ENCODE results near the gene RAB12.

DNA sequence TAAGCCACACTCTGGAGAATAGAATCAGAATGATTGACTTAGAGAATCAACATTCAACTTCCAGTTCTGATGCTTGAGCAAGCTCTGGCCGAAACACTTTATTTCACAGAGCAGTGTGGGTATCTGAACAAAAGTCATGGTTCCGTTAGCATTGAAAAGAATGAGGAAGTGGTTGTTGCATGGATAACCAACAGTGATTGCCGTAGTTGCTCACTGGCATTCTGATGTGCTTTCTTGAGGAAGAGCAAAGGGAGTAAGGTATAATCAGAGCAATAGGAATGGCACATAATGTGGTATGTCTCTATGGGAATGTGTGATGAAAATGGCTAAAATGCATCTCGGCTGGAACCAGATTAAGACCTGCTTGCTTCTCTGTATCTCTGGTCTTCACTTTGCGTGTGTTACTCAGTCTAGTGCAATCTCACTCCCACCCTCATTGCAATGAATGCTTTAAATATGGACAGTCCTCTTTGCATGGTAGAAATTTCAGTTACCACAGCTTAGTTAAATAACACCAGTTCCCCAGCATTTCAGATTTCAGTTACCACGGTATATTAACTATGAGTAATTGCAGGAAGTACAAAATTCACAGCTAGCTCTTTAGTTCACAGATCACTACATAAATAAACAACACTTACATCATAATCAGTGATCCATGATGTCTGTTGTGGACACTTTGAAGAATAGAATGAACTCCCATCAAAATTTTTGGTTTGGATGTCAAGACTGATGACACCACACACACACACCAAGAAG lies 7.8 kb upstream of the RAB12 start:
- TF ChIP-seq, protein P1, sequence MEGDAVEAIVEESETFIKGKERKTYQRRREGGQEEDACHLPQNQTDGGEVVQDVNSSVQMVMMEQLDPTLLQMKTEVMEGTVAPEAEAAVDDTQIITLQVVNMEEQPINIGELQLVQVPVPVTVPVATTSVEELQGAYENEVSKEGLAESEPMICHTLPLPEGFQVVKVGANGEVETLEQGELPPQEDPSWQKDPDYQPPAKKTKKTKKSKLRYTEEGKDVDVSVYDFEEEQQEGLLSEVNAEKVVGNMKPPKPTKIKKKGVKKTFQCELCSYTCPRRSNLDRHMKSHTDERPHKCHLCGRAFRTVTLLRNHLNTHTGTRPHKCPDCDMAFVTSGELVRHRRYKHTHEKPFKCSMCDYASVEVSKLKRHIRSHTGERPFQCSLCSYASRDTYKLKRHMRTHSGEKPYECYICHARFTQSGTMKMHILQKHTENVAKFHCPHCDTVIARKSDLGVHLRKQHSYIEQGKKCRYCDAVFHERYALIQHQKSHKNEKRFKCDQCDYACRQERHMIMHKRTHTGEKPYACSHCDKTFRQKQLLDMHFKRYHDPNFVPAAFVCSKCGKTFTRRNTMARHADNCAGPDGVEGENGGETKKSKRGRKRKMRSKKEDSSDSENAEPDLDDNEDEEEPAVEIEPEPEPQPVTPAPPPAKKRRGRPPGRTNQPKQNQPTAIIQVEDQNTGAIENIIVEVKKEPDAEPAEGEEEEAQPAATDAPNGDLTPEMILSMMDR (IDR thresholded peaks at IDR 0.05; ENCODE audit: low read depth, low read length, poor library complexity, severe bottlenecking), result no peak
- no peak for TF ChIP-seq EZH2phosphoT487 (IDR thresholded peaks at IDR 0.05; ENCODE audit: borderline replicate concordance, low read length)

Data from DOHH2 (cell line).